AG04450 (cell line): ENCODE results near the gene TGFBR2. TPM values are rescaled to one million over a fixed set of nuclear protein-coding genes. Genes with fewer than 3 reads are reported as not detected.

ENCODE experiments used
- CTCF ChIA-PET: fragments of 300-600, 350-600 bp; formaldehyde crosslinking; extraction: SDS; loops from one replicate; lab custom pipeline; 2022; ENCODE audit warnings: antibody characterized with exemption, inconsistent platforms; lab: Charles Lee
- POLR2A ChIA-PET: fragments of 350-600 bp; formaldehyde crosslinking; extraction: SDS; loops from one replicate; lab custom pipeline; 2021; ENCODE audit warnings: antibody characterized with exemption, inconsistent platforms; lab: Yijun Ruan, JAX
- DNase-seq: peaks from one replicate; pipeline ENCODE4 v3.0.0-alpha.2; 2011; ENCODE audit warnings: low read depth, low spot score
- H3K27ac ChIP-seq: one replicate; pipeline ENCODE4 v1.5.1; 2012; ENCODE audit warnings: low read depth, low read length, control low read depth
- H3K27me3 ChIP-seq: one replicate; pipeline ENCODE4 v1.6.0; 2012; ENCODE audit warnings: low read length; ENCODE audit not compliant: control insufficient read depth, insufficient read depth
- H3K4me3 ChIP-seq: 2 replicates; pipeline ENCODE4 v1.5.1; 2011; ENCODE audit warnings: mild to moderate bottlenecking, low read depth, low read length, control low read depth
- H3K9me3 ChIP-seq: 2 replicates; pipeline ENCODE4 v1.5.1; 2012; ENCODE audit warnings: low read length; ENCODE audit not compliant: control insufficient read depth, insufficient read depth
- CTCF ChIP-seq: IDR thresholded peaks from 2 replicates; pipeline ENCODE4 v1.5.1; 2011; ENCODE audit warnings: low read depth, low read length, control low read depth, inconsistent platforms
- polyA plus RNA-seq: library from polyadenylated mRNA; depleted of rRNA; stranded (reverse); fragments of >200 nt; gene quantifications from 2 replicates; pipeline ENCODE4 v1.2.3, GENCODE V29; 2011

The TGFBR2 gene
- polyA plus RNA-seq, 1 experiment: 158 TPM

GRCh38 chr3:30577788-30578187 lies 28.6 kb upstream of the TGFBR2 start:
- TF ChIP-seq CTCF: no peak
- Histone ChIP-seq H3K4me3 (no peak overlapping the region), H3K27ac (peak overlapping the region; percentile 48), H3K27me3 (no peaks in the 10 kb centered on the region), H3K9me3 (no peaks in the 10 kb centered on the region)
- no peak for DNase-seq
- POLR2A ChIA-PET: interaction anchor here (0.8 to 0.9 kb wide), 2 partner anchors 66 to 72 kb away, joined by 3 read pairs; no protein-coding TSS in a partner anchor
- CTCF ChIA-PET: interaction anchor here (2.1 kb wide), 1 partner anchor 12 kb away, joined by 4 read pairs; no protein-coding TSS in a partner anchor

GRCh38 chr3:30578479-30578878 lies 27.9 kb upstream of the TGFBR2 start:
- H3K9me3 ChIP-seq: no peaks in the 10 kb centered on the region
- peak overlapping the region; percentile 48 for H3K27ac ChIP-seq
- ChIA-PET POLR2A (interaction anchor here (0.8 to 0.9 kb wide), 2 partner anchors 67 to 71 kb away, joined by 3 read pairs; no protein-coding TSS in a partner anchor), CTCF (interaction anchor here (2.1 kb wide), 1 partner anchor 12 kb away, joined by 4 read pairs; no protein-coding TSS in a partner anchor)
- peak; percentile 66 for DNase-seq
- H3K4me3 ChIP-seq: no peak overlapping the region
- no peaks in the 10 kb centered on the region for H3K27me3 ChIP-seq
- no peak for TF ChIP-seq CTCF

GRCh38 chr3:30578986-30579579 lies 27.3 kb upstream of the TGFBR2 start:
- H3K27ac ChIP-seq: no peak overlapping the region

GRCh38 chr3:30581067-30581585 lies 25.3 kb upstream of the TGFBR2 start:
- POLR2A ChIA-PET: no interaction called here
- CTCF ChIA-PET: no interaction called here

More at GRCh38 chr3:30578986-30579579, 27.3 kb upstream of the TGFBR2 start:
- no peak for DNase-seq
- H3K4me3 ChIP-seq: no peak overlapping the region
- ChIA-PET POLR2A (no interaction called here), CTCF (interaction anchor here (1.0 to 2.1 kb wide), 2 partner anchors 13 to 114 kb away, joined by 4 read pairs; no protein-coding TSS in a partner anchor)
- H3K27me3 ChIP-seq: no peaks in the 10 kb centered on the region
- TF ChIP-seq CTCF: no peak
- no peaks in the 10 kb centered on the region for H3K9me3 ChIP-seq

More at GRCh38 chr3:30581067-30581585, 25.3 kb upstream of the TGFBR2 start:
- Histone ChIP-seq H3K9me3 (no peaks in the 10 kb centered on the region), H3K27ac (no peak overlapping the region), H3K4me3 (no peak overlapping the region), H3K27me3 (no peaks in the 10 kb centered on the region)
- no peak for TF ChIP-seq CTCF
- no peak for DNase-seq
